NOMO-1 (cell line): ENCODE results near the gene GTF3C1.

ENCODE experiments used
- DNase-seq, 2 experiments: peaks; one replicate each; lab custom pipeline; 2025; ENCODE audit not compliant: unreplicated experiment in 2 of 2; lab: John Stamatoyannopoulos, UW

Gene GTF3C1

DNA sequence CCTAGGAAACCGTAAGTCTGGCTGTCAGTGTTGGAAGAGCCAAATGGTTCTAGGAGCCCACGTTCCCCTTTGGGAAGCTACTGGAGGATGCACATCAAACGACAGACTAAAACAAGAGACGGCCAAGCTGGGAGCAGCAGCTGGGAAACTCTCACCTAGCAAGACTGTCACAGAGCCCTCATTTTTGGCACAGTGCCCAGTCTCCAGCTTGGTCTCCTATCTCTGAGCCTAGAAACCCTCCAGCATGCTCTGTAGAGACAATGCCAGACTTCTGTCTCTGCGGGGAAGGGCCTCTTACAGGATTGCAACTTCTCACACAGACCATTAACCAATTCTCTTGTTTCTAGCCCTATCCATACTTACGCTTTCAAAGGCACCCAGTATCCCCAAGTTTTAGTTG is 23.5 kb downstream of the GTF3C1 start:
- no peak for DNase-seq

DNA sequence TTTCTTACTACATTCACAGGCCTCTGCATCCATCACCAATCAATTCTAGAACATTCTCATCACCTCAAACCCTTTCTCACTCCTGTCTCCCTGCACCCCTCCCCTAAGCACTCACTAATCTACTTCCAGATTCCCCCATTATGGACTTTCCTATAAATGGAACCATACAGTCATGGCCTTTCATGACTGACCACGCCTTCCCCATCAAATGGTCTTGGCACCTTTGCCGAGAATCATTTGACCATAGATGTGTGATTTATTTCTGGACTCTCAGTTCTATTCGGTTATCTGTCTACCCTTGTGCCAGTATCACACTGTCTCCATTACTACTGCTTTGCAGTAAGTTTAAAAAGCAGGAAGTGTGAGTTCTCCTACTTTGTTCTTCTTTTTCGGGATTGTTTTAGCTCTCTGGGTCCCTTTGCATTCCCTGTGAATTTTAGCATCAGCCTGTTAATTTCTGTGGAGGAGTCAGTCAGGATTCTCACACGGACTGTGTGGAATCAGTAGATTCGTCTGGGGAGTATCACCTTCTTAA is 27.5 kb downstream of the GTF3C1 start:
- no peak for DNase-seq

DNA sequence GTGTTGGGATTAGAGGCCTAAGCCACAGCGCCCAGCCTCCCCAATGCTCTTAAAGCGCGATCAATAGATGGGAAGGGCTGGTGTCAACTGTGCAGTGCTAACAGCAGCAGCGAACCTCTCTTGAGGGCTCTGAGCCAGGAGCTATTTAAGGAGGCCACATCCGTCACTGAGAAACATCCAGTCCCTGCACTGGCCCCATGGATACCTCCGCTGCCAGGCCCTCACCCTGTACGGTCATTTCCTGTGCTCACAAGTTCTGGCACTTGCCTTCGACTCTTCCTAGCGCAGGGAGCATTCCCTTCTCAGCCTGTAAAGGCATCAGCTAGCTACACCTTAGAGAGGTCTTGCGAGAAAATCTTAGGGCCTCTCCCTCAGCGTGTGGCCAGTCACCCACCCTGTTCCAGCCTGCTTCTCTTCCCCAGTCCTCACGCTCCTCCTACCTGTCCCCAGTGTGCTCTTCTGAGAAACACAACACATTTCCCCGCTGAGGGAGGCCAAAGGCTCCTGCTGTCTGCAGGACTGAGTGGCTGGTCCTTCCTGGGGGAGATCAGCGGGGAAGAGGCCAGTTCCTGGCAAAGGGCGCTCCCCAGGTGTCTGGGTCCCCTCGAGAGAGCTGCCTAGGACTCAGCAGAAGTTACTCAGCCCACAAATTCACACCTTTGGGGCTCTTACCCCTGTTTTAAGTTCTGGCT is 28.6 kb downstream of the GTF3C1 start:
- DNase-seq: no peak

DNA sequence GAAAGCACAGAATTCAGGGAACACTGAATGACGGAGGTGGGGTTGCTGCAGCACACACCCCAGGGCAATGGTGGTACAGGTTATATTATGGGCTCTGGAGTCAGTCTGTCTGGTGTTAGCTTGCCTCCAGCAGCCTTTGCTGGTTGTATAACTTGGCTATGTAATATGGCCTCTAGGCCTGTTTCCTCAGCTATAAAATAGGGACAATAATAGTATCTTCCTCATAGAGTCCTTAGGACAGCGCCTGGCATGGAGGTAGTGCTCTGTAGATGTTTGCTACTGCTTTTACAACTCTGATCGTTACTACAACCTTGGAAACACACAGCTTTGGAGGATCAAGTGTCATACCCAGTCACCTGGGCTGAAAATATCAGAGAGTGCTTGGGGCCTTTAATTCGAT is 31.5 kb downstream of the GTF3C1 start:
- DNase-seq: no peak

DNA sequence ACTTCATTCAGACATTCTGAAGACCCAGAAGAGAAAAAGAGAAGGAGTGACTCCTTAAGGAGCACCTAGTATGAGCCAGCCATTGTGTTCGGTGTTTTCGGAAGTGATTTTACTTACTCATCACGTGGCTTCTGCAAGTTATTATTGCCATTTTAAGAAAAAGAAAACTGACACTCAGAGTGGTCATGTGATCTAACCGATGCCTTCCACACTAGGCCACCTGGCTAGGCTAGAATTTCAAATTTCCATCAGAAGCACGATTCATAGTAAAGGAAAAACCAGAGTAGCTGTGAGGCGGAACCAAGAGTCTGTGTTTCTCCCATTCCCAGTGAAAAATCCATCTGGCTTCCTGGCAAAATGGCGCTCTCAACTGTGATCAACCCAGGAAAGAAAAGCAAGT is 32.0 kb downstream of the GTF3C1 start:
- DNase-seq: no peak

DNA sequence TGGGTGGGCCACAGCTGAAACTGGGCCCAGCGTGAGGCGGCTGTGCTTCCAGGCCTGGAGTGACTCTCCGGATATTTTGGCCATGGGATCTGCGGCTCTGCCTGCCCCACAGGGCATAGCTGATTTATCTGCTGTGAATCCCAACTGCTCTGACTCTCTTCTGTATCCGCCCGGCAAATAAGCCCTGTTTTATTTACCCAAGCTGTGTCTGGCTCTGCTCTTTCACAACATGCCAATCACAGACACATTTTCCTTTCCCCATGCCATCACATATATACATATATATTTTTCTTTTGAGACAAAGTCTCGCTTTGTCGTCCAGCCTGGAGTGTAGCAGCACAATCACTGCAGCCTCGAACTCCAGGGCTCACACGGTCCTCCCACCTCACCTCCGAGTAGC is 33.3 kb downstream of the GTF3C1 start:
- no peak for DNase-seq

DNA sequence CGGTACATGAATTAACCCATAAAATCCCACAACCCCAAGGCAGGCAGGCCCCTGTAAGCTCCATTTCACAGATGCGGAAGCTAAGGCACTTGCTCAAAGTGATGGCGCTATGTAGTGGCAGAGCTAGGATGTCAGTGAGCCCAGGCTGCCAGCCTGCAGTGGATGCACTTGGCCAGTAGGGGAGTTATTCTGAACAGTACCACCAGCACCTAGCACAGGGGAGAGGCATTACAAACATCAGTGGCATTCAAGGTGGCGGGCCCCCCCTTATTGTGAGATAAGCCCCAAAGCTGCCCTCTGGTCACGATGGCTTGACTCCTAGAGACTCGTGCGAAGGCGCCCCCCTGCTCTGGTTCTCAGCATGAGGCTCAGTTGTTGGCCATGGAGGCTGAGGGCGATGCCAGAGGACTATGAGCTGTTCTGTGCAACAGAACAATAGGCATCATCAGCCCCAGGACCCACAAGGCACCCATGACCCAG is 33.8 kb downstream of the GTF3C1 start:
- DNase-seq: peak in 1 of 2 experiments; percentile 3

DNA sequence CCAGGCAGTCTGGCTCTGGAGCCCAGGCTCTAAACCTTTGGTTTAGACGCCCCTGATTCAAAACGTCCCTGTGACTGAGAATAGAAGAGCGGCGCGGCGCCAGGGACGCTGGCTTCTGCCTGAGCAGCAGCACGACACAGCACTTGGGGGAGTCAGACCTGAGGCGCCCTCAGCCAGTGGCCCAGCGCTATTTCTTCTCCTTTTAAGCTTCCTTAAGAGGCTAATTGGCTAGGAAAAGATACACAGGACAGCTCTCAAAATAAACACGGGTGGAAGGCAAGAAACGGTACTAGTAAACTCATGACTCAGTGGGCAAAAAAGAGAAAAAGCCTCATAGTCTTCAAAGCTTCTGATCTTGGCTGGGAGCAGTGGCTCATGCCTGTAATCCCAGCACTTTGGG is 34.9 kb downstream of the GTF3C1 start:
- DNase-seq: no peak

DNA sequence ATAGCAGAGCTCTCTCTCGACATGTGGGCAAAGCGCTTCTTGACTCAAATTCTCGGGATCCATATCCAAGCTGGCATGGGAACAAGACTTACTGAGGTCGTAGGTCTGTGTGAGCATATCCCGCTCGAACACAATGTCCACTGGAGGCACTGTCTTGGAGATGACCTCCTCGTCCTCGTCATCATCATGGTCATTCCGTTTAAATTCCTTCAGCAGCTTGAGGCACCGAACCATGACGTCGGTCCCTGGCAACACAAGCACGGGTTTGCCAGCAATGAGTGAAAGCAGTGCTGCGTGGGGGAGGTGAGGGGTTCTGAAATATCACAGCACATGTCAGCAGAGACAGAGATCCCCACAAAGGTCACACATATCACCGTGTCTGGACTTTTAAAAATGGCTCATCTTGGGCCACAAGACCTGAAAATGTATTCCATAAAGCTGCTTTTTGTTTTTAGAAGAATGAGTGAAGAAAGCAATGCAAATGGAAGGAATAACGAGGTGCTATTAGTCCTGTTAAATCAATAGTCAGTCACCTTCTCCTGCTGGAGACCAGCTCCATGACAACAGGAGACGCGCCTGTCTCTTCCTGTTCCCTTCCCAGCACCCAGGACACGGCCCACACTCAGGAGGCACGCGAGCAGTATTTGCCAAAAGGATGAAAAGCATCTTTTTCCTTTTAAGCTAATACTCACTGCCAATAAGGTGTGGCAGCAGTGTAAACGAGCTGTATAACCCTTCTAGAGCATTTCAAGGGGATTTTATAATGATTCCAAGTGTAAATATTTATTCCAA is 37.9 kb downstream of the GTF3C1 start:
- no peak for DNase-seq

DNA sequence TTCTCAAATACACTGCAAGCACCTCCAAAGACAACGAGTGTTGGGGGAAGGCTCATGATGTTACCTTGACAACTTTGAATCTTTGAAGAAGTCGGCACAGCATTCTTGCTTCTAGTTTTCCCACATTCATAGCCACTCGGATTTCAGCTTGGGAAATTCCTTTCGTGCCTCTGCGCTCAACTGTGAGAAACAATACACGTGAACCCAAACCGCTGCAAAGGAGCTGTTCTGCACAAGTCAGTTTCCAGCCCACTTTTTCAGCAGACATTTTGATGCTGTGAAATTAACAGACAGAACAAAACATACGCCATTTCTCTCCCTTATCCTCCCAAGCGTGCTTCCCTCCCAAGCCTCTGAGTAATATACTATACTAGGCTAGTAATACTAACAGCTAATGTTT is 41.2 kb downstream of the GTF3C1 start:
- DNase-seq: no peak

DNA sequence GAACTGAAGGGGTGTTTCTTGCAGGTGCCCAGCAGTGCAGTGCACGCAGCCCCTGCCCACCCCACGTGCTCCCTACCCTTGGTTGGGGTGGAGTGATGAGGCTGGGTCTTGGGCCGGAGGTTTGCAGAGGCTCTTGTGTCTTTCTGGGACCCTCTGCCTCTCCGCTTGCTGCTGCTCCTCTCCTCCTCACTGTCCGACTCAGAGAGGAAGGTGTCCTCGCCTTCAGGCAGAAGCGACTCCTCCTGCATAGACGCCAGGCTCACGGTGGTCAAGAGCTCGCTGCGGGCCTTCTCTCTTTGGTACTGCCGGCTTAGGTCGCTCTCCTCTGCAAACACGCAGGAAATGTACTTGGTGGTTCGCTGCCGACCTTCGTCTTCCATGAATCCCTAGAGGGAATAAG is 42.9 kb downstream of the GTF3C1 start:
- no peak for DNase-seq

DNA sequence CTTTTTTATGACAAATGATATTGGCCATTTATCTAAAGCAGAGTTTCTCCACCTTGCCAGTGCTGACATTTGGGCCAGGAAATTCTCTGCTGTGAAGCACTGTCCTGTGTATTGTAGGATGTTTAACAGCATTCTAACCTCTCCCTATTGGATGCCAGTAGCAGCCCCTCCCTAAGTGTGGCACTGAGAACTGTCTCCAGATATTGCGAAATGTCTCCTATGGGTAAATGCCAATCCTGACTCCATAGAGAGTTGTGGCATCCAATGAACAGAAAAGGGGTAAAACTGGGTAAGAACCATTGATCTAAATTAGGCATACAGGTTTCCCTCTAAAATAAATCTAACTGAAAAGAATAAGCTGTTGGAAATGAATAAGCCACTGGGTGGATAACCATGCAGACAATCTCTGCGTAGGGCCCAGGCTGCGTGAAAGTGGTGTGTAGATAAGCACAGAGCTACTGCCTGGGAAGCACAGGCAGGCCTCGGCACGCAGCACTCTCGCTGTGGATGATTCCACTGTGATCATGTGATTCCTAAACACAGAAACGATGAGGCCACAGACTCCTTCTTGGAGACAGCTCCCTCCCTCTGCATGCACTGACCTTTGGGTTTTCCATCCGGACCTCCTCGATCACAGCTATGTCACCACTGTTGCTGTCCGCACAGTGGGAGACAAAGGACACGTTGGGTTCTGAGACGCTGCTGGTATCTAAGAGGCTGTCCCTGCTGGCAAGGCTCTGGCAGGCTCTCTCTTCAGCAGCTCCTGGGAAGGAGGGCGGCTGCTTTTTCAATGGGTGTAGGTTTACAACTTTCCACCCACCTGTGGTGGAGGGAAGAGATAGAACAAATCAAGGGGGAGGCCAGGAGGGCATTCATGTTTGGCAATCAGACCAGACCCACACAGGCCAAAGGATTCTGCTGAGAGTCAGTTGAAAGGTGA is 44.1 kb downstream of the GTF3C1 start:
- DNase-seq: no peak

DNA sequence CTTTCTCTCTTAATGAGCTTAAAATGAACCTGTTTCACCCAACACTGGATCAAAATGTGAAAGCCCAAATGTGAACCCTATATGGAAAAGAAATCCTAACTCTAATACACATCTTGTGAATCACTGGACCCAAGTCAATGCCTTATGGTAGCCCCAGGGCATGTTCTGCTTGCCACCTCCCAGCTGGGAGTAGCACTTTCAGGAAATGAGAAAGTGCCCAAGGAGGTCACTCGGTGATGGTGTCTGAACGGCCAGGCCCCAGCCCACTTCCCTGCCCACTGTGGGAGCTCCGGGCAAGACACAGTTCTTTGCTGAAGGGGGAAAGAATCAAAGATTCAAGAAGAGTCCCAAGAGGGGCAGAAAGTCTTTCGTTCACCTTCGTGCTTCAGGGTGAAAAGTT is 46.1 kb downstream of the GTF3C1 start:
- no peak for DNase-seq

DNA sequence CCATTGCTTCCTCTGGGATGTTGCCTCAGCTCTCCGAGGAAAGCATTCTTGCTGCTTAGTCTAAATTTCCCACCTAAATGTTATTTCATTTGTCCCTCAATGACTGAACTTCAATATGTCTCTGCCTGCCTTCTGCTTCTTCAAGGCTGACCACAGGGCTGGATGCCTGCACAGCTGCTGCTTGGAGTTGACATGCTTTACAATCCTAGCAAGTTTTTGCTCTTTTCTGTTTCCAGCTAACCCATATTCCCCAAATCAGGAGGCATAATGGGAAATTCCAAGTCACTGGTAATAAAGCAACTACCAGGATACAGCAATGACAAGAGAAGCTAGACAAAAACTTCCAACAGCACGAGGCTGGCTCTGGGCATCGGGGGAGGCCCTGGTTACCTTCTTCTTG is 48.9 kb downstream of the GTF3C1 start:
- no peak for DNase-seq

DNA sequence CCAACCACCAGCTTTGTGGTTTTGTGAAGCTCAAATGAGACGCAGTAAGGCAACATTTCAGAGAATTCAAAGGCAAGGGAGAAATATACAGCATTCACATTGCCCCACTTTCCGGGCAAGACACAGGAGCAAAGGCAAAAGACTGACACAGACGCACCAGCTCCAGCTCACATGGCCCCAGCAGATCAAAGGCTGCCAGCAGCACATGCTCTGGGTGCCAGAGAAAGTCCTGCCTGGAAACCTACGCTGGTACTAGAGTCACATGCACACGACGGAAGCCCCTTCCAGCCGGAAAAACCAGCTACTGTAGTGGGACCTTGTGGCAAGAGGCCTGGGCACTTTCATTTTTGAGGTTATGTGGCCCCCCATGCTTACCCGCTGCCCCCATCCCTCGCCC is 50.1 kb downstream of the GTF3C1 start:
- no peak for DNase-seq

DNA sequence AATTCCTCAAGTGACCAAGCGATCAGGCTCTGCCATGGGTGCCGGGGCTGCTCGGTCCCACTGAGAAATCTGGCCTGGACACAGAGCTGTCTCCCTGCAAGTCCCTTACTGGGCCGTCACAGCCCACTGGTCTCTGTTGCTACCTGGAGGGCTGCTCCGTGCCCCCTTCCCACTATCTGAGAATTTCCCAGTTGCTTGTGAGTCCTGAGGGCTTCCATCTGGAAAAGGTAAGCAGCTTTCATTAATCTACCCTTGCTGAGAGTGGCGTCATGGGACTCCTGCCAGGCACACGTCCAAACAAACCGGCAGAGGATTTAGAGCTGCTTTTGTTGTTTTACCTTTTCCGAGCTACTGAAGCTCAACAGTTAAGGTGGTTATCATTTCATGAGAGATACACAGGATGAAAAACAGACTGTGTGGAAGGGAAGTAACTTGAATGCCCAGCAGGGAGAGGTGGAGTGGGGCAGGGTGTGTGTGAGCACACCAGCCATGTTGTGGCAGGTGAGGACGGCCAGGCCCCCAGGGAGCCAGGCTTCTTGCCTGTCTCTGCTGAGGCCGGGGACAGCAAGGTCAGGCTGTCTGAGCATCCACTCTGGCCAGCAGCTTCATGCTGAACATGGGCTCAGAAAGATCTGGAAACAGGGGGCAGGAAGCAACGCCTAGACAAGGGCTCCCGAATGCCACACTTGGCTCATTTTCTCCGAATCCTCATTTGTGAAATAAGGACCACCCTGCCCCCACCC is 50.6 kb downstream of the GTF3C1 start:
- DNase-seq: no peak

DNA sequence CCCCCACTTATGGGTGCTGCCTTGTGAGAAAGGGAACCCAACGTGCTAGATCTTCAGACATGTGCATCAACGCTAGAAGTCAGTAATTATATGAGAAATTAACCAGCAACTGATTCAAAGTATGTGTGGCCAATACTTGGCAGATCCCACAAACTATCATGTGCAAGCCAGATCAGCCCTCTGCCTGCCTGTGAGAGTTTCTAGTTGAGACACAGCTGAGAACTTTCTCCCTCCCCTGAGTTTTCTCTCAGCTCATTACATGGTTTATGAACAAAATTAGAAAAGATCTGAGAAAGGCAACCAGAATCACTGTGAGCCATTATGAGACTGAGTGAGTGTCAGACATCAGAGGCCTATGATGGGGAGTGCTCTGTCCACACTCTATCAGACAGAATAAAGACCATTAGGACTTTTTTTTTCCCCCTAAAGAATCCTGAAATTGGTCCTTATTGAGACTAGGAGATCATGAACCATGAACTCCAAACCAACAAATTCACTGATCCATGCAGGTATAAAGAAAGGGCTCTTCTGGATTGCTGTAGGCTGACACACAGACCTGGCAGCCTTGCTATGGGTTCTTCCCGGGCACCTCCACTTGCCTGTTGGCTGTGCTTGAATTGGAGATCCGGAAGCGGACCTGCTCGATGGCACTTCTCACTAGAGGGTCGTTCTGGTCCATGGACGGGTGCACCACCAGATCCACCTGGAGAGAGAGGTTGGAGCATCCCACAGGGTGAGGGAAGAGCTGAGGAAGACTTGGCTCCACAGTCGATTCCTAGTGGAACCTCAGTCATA is 51.5 kb downstream of the GTF3C1 start:
- DNase-seq: no peak

DNA sequence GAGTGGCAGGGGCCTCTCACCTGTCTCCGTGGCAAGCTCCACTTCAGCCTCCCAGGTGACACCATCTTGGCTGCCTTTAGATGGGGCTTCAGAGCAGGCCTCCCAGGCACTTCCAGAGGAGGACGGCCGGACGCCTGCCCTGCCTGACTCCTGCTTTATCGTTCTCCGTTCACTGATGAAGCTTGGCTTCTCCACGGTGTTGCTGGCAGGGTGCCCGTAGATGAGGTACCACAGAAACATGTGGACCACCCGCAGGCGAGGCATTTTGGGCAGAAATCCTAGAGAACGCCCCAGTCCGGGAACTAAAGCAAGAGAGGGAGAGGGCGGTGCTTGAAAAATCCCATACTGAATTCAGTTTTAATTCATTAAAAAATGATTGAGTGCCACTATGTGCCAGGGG is 54.5 kb downstream of the GTF3C1 start:
- DNase-seq: no peak

DNA sequence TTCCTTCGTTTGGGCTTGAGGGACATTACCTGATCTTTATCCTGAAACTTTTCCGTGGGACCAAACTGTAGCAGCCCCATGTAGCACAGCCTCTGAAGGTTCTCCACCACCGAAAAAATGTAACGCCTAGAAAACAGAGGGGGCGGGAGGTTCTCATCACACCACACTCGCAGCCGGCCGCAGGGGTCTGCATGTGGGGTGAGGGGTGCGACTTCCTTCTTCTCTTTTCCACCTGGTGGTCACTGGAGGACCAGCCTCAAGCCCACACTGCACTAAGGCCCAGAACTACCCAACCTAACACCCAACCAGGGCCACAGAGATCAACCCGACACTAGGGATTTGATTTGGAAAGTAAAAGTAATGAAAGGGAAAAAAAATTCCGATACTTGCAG is 57.1 kb downstream of the GTF3C1 start:
- no peak for DNase-seq
